MG63 (cell line): ENCODE results near the gene MYLIP. TPM values are rescaled to one million over a fixed set of nuclear protein-coding genes. Genes with fewer than 3 reads are reported as not detected.

Experiments
- DNase-seq: peaks from one replicate; pipeline ENCODE4 v3.0.0-alpha.2; 2020
- H3K27me3 ChIP-seq: fragments of 250-450 bp; sonication (Bioruptor Pico); 2 replicates; pipeline ENCODE4 v1.5.1; 2020; ENCODE audit warnings: mild to moderate bottlenecking, moderate library complexity
- H3K36me3 ChIP-seq: fragments of 250-450 bp; sonication (Bioruptor Pico); 2 replicates; pipeline ENCODE4 v1.5.1; 2020; ENCODE audit warnings: mild to moderate bottlenecking, moderate library complexity
- H3K4me3 ChIP-seq: fragments of 250-450 bp; sonication (Bioruptor Pico); 2 replicates; pipeline ENCODE4 v1.5.1; 2020; ENCODE audit warnings: mild to moderate bottlenecking, moderate library complexity
- H3K9me3 ChIP-seq: fragments of 250-450 bp; sonication (Bioruptor Pico); 2 replicates; pipeline ENCODE4 v1.5.1; 2020; ENCODE audit warnings: mild to moderate bottlenecking, moderate library complexity
- total RNA-seq: library from RNA; depleted of rRNA; stranded (reverse); fragments of >200 nt; shearing (Covaris generic); gene quantifications from 2 replicates; pipeline ENCODE4 v1.2.3, GENCODE V29; 2014; ENCODE audit warnings: low replicate concordance

The MYLIP gene
- total RNA-seq, 1 experiment from 2014 or later: 14.3 TPM

GRCh38 chr6:16130437-16130891 is 1.6 kb downstream of the MYLIP start:
- DNase-seq: no peak
- Histone ChIP-seq H3K4me3 (peak overlapping the region; percentile 80), H3K9me3 (no peaks in the 10 kb centered on the region), H3K36me3 (peaks cover 18% of the 10 kb centered on the region), H3K27me3 (no peaks in the 10 kb centered on the region)

GRCh38 chr6:16130932-16131387 is 2.1 kb downstream of the MYLIP start:
- H3K4me3 ChIP-seq: peak overlapping the region; percentile 80
- DNase-seq: peak; percentile 26
- peaks cover 18% of the 10 kb centered on the region for H3K36me3 ChIP-seq
- H3K27me3 ChIP-seq: no peaks in the 10 kb centered on the region
- no peaks in the 10 kb centered on the region for H3K9me3 ChIP-seq

- no peak for DNase-seq
- Histone ChIP-seq H3K36me3 (peaks cover 18% of the 10 kb centered on the region), H3K9me3 (no peaks in the 10 kb centered on the region), H3K4me3 (no peak overlapping the region), H3K27me3 (no peaks in the 10 kb centered on the region)
These were observed 4.0 kb downstream of the MYLIP start for GRCh38 chr6:16132909-16133308.

- Histone ChIP-seq H3K9me3 (no peaks in the 10 kb centered on the region), H3K4me3 (no peak overlapping the region), H3K27me3 (no peaks in the 10 kb centered on the region), H3K36me3 (peaks cover 18% of the 10 kb centered on the region)
- no peak for DNase-seq
These were observed 5.5 kb downstream of the MYLIP start for GRCh38 chr6:16134430-16134829.

- H3K36me3 ChIP-seq: peaks cover 18% of the 10 kb centered on the region
- H3K9me3 ChIP-seq: no peaks in the 10 kb centered on the region
- H3K27me3 ChIP-seq: no peaks in the 10 kb centered on the region
- no peak for DNase-seq
- H3K4me3 ChIP-seq: no peak overlapping the region
These were observed 6.2 kb downstream of the MYLIP start for GRCh38 chr6:16135066-16135465.

- Histone ChIP-seq H3K9me3 (no peaks in the 10 kb centered on the region), H3K27me3 (no peaks in the 10 kb centered on the region), H3K4me3 (no peak overlapping the region), H3K36me3 (peaks cover 15% of the 10 kb centered on the region)
- DNase-seq: no peak
These were observed 7.2 kb downstream of the MYLIP start for GRCh38 chr6:16136091-16136490.

GRCh38 chr6:16136621-16137450 is 8.0 kb downstream of the MYLIP start:
- H3K4me3 ChIP-seq: peak overlapping the region; percentile 14
- H3K9me3 ChIP-seq: no peaks in the 10 kb centered on the region
- peak; percentile 71 for DNase-seq
- no peaks in the 10 kb centered on the region for H3K27me3 ChIP-seq
- H3K36me3 ChIP-seq: peaks cover 9% of the 10 kb centered on the region

GRCh38 chr6:16137451-16137801 is 8.5 kb downstream of the MYLIP start:
- DNase-seq: no peak
- Histone ChIP-seq H3K27me3 (no peaks in the 10 kb centered on the region), H3K9me3 (no peaks in the 10 kb centered on the region), H3K4me3 (no peak overlapping the region), H3K36me3 (peaks cover 14% of the 10 kb centered on the region)

GRCh38 chr6:16139556-16139955 is 10.7 kb downstream of the MYLIP start:
- Histone ChIP-seq H3K36me3 (peaks cover 21% of the 10 kb centered on the region), H3K27me3 (no peaks in the 10 kb centered on the region), H3K9me3 (no peaks in the 10 kb centered on the region), H3K4me3 (no peak overlapping the region)
- DNase-seq: no peak

- no peak for DNase-seq
- Histone ChIP-seq H3K27me3 (no peaks in the 10 kb centered on the region), H3K36me3 (peaks cover 27% of the 10 kb centered on the region)
These were observed 11.7 kb downstream of the MYLIP start for GRCh38 chr6:16140607-16141006.

GRCh38 chr6:16141514-16141913 is 12.6 kb downstream of the MYLIP start:
- H3K27me3 ChIP-seq: no peaks in the 10 kb centered on the region
- H3K9me3 ChIP-seq: no peaks in the 10 kb centered on the region
- H3K36me3 ChIP-seq: peaks cover 36% of the 10 kb centered on the region
- no peak for DNase-seq
- H3K4me3 ChIP-seq: no peak overlapping the region

More at GRCh38 chr6:16140607-16141006, 11.7 kb downstream of the MYLIP start:
- no peaks in the 10 kb centered on the region for H3K9me3 ChIP-seq
- no peak overlapping the region for H3K4me3 ChIP-seq

- peaks cover 39% of the 10 kb centered on the region for H3K36me3 ChIP-seq
- no peaks in the 10 kb centered on the region for H3K27me3 ChIP-seq
- no peak for DNase-seq
- no peaks in the 10 kb centered on the region for H3K9me3 ChIP-seq
- H3K4me3 ChIP-seq: no peak overlapping the region
These were observed 16.2 kb downstream of the MYLIP start for GRCh38 chr6:16145038-16145437.

- peaks cover 39% of the 10 kb centered on the region for H3K36me3 ChIP-seq
These were observed 17.1 kb downstream of the MYLIP start for GRCh38 chr6:16146028-16146427.

GRCh38 chr6:16146527-16146955 is 17.7 kb downstream of the MYLIP start:
- Histone ChIP-seq H3K4me3 (no peak overlapping the region), H3K9me3 (no peaks in the 10 kb centered on the region), H3K36me3 (peaks cover 39% of the 10 kb centered on the region), H3K27me3 (no peaks in the 10 kb centered on the region)
- DNase-seq: no peak

More at GRCh38 chr6:16146028-16146427, 17.1 kb downstream of the MYLIP start:
- Histone ChIP-seq H3K27me3 (no peaks in the 10 kb centered on the region), H3K4me3 (no peak overlapping the region), H3K9me3 (no peaks in the 10 kb centered on the region)
- no peak for DNase-seq

GRCh38 chr6:16148498-16148897 is 19.6 kb downstream of the MYLIP start:
- H3K4me3 ChIP-seq: no peak overlapping the region
- peaks cover 23% of the 10 kb centered on the region for H3K36me3 ChIP-seq
- H3K27me3 ChIP-seq: no peaks in the 10 kb centered on the region
- no peaks in the 10 kb centered on the region for H3K9me3 ChIP-seq
- no peak for DNase-seq

GRCh38 chr6:16149305-16149704 is 20.4 kb downstream of the MYLIP start:
- H3K4me3 ChIP-seq: no peak overlapping the region
- H3K36me3 ChIP-seq: peaks cover 21% of the 10 kb centered on the region
- no peak for DNase-seq
- no peaks in the 10 kb centered on the region for H3K27me3 ChIP-seq
- no peaks in the 10 kb centered on the region for H3K9me3 ChIP-seq

- no peaks in the 10 kb centered on the region for H3K9me3 ChIP-seq
- no peak for DNase-seq
- H3K4me3 ChIP-seq: no peak overlapping the region
- no peaks in the 10 kb centered on the region for H3K27me3 ChIP-seq
- H3K36me3 ChIP-seq: peaks cover 17% of the 10 kb centered on the region
These were observed 21.2 kb downstream of the MYLIP start for GRCh38 chr6:16150098-16150497.

- H3K9me3 ChIP-seq: no peaks in the 10 kb centered on the region
- H3K36me3 ChIP-seq: 0 out of 2 replicates have a peak, but pooled peaks cover 3% of the 10 kb centered on the region
- no peaks in the 10 kb centered on the region for H3K27me3 ChIP-seq
- DNase-seq: no peak
- H3K4me3 ChIP-seq: no peak overlapping the region
These were observed 24.4 kb downstream of the MYLIP start for GRCh38 chr6:16153211-16153820.
